ENCODE data around the gene LMF1.

DNA sequence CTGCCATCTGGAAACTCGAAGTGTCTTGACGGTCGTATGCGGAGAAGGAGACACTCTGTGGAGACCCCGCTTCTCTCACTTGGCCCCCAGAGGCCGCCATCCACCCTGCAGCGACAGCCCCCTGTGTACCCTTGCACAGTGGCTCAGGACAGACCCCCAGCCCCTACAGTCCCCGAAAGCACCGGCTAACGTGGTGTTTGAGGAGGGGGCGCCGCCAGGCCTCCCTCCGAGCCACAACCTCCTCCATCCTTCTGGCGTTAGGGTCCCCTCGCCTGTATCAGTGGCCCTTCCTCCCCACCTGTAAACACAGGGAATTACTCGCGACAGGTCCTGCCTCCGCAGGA is 73.6 kb downstream of the LMF1 start:
- TF ChIP-seq CTCF (IDR thresholded peaks at IDR 0.05; ENCODE audit: low read depth, low read length) (no peak), EZH2phosphoT487 (IDR thresholded peaks at IDR 0.05; ENCODE audit: low read depth) (no peak)
